A673 (cell line): ENCODE results near the gene RAB33B. TPM values are rescaled to one million over a fixed set of nuclear protein-coding genes. Genes with fewer than 3 reads are reported as not detected.

Experiments used
- BruUV-seq: library from RNA; stranded (reverse); fragments of 400-500 nt; replicated peaks from 2 replicates; lab custom pipeline; 2021; lab: Mats Ljungman, UMichigan
- CTCF ChIA-PET: fragments of 300-600 bp; sonication (Branson Sonifier 250); formaldehyde crosslinking; loops from one replicate; lab custom pipeline; 2022; ENCODE audit warnings: antibody characterized with exemption; lab: Charles Lee
- POLR2A ChIA-PET: fragments of 300-600 bp; sonication (Branson Sonifier 250); formaldehyde crosslinking; loops from one replicate; lab custom pipeline; 2022; ENCODE audit warnings: antibody characterized with exemption; ENCODE audit not compliant: low non-redundant PET; lab: Charles Lee
- DNase-seq: peaks from one replicate; pipeline ENCODE4 v3.0.0-alpha.2; 2015; ENCODE audit warnings: low spot score
- H3K27ac ChIP-seq: fragments of 200-600 bp; sonication (generic); 2 replicates; pipeline ENCODE4 v1.5.1; 2016; ENCODE audit warnings: mixed run types, low read depth, mild to moderate bottlenecking, mixed read lengths, antibody characterized with exemption, low read length; ENCODE audit not compliant: poor library complexity, severe bottlenecking
- H3K27me3 ChIP-seq: fragments of 200-600 bp; sonication (generic); replicated peaks from 2 replicates; pipeline ENCODE4 v1.6.1; 2017; ENCODE audit warnings: mixed run types, low read depth, mild to moderate bottlenecking, mixed read lengths, antibody characterized with exemption, low read length; ENCODE audit not compliant: insufficient read depth, poor library complexity
- H3K36me3 ChIP-seq: fragments of 200-600 bp; sonication (generic); 2 replicates; pipeline ENCODE4 v1.6.1; 2016; ENCODE audit warnings: mixed run types, mild to moderate bottlenecking, mixed read lengths, antibody characterized with exemption, low read length; ENCODE audit not compliant: insufficient read depth, poor library complexity, severe bottlenecking
- H3K4me1 ChIP-seq: fragments of 200-600 bp; sonication (generic); 2 replicates; pipeline ENCODE4 v1.6.1; 2017; ENCODE audit warnings: mixed run types, mild to moderate bottlenecking, mixed read lengths, antibody characterized with exemption, low read length; ENCODE audit not compliant: insufficient read depth, poor library complexity, severe bottlenecking
- H3K4me3 ChIP-seq: fragments of 200-600 bp; sonication (generic); 2 replicates; pipeline ENCODE4 v1.5.1; 2016; ENCODE audit warnings: low read depth, mixed run types, mild to moderate bottlenecking, mixed read lengths, low read length; ENCODE audit not compliant: poor library complexity, severe bottlenecking
- H3K9me3 ChIP-seq: fragments of 200-600 bp; sonication (generic); 2 replicates; pipeline ENCODE4 v1.6.1; 2016; ENCODE audit warnings: mixed run types, low read depth, mild to moderate bottlenecking, mixed read lengths, antibody characterized with exemption, low read length; ENCODE audit not compliant: poor library complexity, severe bottlenecking
- EZH2 ChIP-seq: fragments of 200-600 bp; sonication (generic); IDR thresholded peaks from 2 replicates; pipeline ENCODE4 v1.6.1; 2017; ENCODE audit warnings: borderline replicate concordance, low read depth, mild to moderate bottlenecking, mixed read lengths, antibody characterized with exemption, low read length; ENCODE audit not compliant: poor library complexity, severe bottlenecking
- intact Hi-C: fragments of 100-400 bp; cut with micrococcal nuclease; formaldehyde crosslinking; loops from one replicate; pipeline ENCODE4 v1.10.0; 2022; ENCODE audit not compliant: unreplicated experiment
- total RNA-seq: library from RNA; stranded (reverse); gene quantifications from 2 replicates; pipeline ENCODE4 v1.2.3, GENCODE V29; 2021
- TF ChIP-seq, protein P1 (sequence below): fragments of 300-800, 200-600 bp; sonication (generic); conservative IDR thresholded peaks from 2 replicates; pipeline ENCODE4 v1.5.1; 2017; ENCODE audit warnings: low read depth, mild to moderate bottlenecking, antibody characterized with exemption, low read length, moderate library complexity, mixed read lengths

RAB33B gene
- total RNA-seq, 1 experiment from 2014 or later: 8.5 TPM

GRCh38 chr4:139503622-139504166 lies 49.8 kb downstream of the RAB33B start:
- POLR2A ChIA-PET: interaction anchor here (0.6 kb wide), 1 partner anchor 67 kb away, joined by 5 read pairs; no protein-coding TSS in a partner anchor
- H3K27me3 ChIP-seq: no peaks in the 10 kb centered on the region
- TF ChIP-seq, protein P1, sequence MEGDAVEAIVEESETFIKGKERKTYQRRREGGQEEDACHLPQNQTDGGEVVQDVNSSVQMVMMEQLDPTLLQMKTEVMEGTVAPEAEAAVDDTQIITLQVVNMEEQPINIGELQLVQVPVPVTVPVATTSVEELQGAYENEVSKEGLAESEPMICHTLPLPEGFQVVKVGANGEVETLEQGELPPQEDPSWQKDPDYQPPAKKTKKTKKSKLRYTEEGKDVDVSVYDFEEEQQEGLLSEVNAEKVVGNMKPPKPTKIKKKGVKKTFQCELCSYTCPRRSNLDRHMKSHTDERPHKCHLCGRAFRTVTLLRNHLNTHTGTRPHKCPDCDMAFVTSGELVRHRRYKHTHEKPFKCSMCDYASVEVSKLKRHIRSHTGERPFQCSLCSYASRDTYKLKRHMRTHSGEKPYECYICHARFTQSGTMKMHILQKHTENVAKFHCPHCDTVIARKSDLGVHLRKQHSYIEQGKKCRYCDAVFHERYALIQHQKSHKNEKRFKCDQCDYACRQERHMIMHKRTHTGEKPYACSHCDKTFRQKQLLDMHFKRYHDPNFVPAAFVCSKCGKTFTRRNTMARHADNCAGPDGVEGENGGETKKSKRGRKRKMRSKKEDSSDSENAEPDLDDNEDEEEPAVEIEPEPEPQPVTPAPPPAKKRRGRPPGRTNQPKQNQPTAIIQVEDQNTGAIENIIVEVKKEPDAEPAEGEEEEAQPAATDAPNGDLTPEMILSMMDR: no peak
- TF ChIP-seq EZH2: no peak
- DNase-seq: no peak
- CTCF ChIA-PET: no interaction called here
- H3K9me3 ChIP-seq: no peaks in the 10 kb centered on the region
- no peak overlapping the region for H3K4me3 ChIP-seq
- peaks cover 6% of the 10 kb centered on the region for H3K36me3 ChIP-seq
- no TSS peak for BruUV-seq
- intact Hi-C loops: no loop called here
- no peak overlapping the region for H3K27ac ChIP-seq
- peaks cover 6% of the 10 kb centered on the region for H3K4me1 ChIP-seq

DNA sequence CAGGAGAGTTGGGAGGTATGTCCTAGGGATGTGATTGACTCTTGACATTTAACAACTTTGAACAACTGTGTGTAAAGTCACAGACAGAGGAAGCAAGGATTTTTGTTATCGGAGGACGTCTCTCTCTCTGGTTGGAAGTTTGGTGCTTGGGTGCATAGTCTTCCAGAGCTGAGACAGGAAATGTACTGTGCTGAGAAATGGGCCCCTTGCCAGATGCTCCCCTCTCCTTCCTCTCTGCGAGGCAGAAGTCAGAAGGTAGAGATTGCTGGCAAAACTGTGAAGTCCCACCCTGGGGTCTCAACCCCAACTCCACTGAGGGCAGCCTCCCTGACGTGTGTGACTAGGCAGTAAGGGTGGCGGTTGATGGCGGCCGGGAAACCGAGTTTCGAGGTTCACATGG lies 52.9 kb downstream of the RAB33B start:
- no peak for DNase-seq
- ChIA-PET CTCF (no interaction called here), POLR2A (no interaction called here)
- Histone ChIP-seq H3K4me3 (no peak overlapping the region), H3K4me1 (peaks cover 10% of the 10 kb centered on the region), H3K9me3 (no peaks in the 10 kb centered on the region), H3K27ac (no peak overlapping the region), H3K36me3 (peaks cover 22% of the 10 kb centered on the region), H3K27me3 (no peaks in the 10 kb centered on the region)
- TF ChIP-seq, protein P1: no peak
- no peak for TF ChIP-seq EZH2
- BruUV-seq: no TSS peak
- intact Hi-C loops: no loop called here

- Histone ChIP-seq H3K27me3 (no peaks in the 10 kb centered on the region), H3K4me3 (no peak overlapping the region), H3K27ac (no peak overlapping the region), H3K4me1 (peaks cover 7% of the 10 kb centered on the region), H3K9me3 (no peaks in the 10 kb centered on the region), H3K36me3 (peaks cover 22% of the 10 kb centered on the region)
- intact Hi-C loops: no loop called here
- CTCF ChIA-PET: no interaction called here
- no peak for DNase-seq
- TF ChIP-seq EZH2: no peak
- TF ChIP-seq, protein P1: no peak
- POLR2A ChIA-PET: no interaction called here
- BruUV-seq: no TSS peak
These were observed 54.8 kb downstream of the RAB33B start for GRCh38 chr4:139508581-139509237.
